GM11168 (cell line): Measurements from ENCODE around the gene ST3GAL5.

Experiments
- in situ Hi-C: fragments of 300-500 bp; cut with MboI; formaldehyde crosslinking; loops from one replicate; pipeline ENCODE4 v1.12.0; 2022; ENCODE audit warnings: low sequenced_read_pairs; ENCODE audit not compliant: unreplicated experiment

The ST3GAL5 gene

DNA sequence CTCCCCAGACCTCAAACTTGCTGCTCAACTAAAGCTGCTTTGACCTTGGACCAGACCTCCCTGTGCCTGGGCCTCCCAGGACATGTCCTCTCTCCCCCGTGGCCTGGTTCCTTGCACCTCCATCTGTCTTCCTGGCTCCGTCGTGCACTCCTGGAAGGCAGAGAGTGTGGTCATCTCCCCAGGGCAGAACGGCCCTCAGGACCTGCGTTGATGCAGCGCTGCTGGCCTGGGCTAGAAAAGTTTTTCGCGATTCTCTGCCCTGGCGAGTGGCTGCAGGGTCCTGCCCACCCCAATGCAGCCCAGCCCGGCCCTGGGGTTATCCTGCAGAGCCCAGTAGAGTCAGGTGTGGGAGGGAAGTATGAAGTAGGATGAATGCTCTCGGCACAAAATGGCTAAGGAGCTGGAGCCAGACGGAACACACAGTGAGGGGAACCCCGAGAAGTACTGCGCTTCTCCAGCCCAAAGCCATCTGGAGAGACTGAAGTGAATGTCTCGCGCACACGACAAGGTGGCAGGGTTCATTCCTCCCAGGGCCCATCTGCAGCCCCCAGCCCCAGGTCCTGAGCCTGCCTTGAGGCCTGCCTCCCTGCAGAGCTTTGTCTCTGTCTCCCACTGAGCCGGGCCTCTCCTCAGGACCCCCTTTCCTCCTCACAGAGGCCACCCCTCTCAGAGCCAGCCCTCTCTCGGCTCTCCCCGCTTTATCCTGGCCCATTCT, 93.3 kb downstream of the ST3GAL5 start:
- in situ Hi-C loops, result no loop called here

DNA sequence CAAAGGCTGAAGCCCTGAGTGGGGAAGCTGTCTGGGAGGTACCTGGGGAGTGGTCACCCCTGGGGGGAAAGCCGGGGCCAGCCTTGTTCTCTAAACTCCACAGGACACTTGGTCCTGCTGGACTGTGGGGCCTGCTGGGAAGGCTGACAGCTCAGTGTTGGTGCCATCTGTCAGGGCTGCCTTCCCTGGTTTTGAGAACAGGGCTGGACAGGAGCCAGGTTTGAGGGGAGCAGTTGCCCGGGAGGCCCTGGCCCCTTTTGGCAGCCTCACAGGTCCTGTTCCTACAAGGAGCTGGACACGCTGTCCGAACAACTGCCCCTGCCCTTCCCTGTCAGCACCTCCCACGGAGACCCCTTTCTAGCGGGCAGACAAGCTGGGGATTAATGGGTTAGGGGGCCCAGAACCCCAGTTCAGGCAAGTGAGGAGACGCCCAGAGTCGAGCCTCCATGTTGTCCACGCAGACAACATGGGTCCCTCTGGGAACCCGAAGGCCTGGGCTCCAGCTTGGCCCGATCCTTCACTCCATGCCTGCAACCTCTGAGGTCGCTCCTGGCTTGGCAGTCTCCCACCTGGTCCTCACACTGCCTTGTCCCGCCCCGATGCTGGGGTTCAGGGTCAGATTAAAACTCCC, 94.2 kb downstream of the ST3GAL5 start:
- in situ Hi-C loops, result no loop called here

DNA sequence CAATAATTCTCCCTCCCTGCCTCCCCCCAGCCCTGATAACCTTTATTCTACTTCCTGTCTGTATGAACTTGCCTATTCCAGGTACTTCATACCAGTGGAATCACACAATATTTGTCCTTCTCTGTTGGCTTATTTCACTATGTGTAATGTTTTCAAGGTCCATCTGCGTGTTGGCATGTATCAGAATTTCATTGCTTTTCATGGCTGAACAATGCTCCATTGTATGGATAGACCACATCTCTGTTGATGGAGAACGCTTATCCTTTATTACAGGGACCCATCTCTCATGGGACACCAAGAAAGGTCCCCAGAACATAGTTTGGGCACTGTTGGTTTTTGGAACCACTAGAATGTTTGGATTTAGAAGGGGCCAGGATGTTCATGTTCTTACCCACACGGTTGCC, 94.8 kb downstream of the ST3GAL5 start:
- in situ Hi-C loops, result no loop called here

DNA sequence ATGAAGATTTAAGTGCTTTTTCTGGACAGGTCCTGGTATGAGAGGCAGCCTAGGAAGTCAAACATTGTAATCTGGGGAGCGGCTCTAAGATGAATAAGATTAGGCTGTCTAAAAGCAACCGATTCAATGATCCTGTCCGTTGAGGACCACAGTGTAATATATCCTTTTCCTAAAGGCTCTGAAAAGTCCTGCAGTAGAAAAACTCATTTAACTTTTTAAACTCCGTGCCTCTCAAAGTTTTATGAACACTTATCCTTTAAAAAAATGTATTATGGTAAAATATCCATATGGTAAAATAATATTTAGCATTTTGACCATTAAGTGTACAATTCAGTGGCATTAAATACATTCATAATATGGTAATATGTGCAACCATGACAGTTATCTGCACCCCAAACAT, 95.2 kb downstream of the ST3GAL5 start:
- in situ Hi-C loops, result no loop called here

DNA sequence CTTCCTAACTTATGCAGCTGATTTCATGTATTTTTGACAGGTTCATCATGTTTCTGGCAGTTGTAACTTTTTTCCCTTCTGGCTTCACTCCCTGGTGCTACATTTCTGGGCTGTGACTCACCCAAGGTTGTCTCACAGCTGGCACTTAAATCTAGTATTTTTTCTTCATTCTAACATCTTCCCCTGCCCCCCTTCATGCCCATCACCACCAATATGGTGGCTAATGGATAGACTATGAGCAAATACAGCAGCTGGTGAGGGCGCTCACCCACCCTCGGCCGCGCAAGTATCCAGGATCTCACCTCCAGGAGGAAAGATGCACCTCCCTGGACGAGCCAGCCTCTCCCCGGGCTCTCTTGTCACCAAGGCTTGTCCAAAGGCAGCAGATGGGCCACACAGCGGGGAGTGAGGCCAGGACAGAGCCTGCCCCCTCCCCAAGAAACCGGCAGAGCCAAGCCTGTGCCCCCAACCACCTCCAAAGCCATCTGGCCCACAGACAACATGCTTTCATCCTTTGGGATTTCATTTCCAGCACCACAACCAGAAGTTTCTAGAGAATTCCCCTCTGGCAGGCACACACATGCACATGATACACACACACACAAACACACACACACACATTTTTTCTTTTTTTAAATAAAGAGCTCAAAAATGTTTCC, 95.9 kb downstream of the ST3GAL5 start:
- in situ Hi-C loops, result no loop called here

DNA sequence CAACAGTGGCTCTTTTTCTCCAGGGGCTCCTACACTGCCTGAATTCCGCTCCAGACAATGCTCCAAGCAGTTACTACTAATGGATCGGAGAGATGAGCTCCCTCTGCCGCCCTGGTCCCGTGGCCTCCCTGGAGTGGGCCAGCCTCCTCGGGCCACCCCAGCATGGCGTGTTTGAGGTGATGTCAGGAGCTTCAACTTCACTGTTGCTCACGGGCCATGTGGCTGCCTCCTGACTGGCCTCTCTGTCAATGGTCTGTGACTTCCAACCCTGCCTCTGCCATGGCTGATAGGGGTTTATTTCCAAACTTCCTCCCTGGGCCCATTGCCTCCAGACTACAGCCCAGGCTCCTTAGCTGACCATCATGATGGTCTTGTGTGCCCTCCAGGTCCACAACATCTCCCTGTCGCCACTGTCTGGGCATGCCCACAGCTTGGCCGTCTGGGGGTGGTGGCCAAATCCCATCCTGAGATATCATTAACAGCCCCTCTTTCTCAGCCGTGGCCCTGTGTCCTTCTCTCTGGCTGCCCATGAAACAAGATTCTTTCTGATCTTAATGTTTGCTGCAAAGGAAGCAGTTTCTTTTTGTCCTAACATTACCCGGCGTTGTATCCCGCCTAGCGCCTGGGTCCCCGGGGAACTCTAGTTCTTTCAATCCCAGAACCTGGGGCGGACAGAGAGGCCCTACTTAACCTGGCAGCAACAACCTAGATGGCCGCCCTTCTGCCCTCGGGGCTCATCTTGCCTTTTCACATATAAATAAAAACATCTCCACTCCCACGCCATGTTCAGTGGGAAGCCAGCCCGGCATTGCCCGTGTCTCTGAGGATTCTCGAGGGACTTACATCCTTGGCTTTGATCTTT, 96.9 kb downstream of the ST3GAL5 start:
- in situ Hi-C loops, result no loop called here

DNA sequence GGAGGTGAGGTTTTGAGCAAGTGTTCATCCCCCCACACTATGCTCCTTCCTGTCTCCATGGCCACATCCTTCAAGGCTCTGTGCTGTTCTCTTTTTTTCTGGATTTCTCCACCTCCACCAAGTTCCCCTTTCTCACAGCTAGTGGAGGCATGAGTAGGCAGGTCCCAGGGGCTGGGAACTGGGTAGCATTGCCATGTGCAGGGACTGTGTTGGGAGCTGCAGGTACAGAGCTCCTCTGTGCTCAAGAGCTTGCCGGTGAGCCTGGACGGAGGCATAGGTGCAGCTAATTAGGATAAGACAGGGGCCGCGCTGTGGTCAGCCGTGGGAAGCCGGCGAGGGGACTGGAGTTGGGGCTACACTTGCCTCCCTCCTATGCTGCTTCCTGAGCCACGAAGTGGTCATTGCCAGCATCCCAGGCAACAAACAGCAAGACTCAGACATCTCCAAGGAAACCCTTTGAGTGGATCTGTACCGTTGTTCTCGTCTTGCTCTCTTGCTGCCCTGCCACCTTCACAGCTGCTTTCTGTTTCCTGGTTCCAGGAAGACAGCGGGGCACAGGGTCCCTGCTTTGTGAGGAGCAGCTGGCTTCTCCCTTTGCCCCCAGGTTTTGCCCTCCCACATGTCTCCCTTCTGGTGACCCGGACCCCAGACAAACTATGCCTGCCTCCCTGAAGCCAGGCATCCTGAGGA, 98.1 kb downstream of the ST3GAL5 start:
- in situ Hi-C loops, result no loop called here

DNA sequence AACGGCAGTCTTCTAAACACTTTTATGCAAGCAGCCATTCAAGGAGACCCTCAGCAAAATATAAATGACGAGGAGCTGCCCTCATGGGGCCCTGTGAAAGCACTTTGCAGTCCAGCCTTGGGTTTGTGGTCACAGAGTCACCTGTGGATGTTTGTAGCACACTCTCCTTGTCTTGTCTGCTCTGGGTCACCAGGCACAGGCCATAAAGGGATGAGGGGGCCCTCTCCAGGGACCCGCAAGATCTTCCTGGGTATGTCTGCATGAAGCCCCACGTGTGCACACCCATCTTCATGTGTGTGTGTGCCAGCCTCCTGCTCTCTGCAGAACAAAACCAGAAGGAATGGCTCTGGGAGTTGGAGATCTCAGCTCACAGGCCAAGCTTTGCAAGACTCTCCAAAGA, 98.8 kb downstream of the ST3GAL5 start:
- in situ Hi-C loops, result no loop called here

DNA sequence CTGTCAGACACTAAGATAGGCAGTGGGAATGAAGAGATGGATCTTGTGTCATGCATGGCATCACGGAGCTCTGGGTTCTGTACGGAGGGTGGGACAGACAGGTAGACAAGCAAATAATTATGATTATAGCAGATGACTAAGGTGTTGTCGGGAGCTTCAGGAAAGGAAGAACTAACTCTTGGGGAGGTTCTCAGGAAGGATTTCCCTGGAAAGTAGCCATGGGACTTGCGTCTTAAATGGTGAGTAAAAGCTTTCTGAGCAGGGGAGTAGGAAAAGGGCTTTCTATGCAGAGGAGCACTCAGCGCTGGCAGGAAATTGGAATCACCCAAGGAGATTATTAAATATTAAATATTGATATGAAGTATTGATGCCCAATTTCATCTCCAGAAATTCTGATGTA, 99.5 kb downstream of the ST3GAL5 start:
- in situ Hi-C loops, result no loop called here

DNA sequence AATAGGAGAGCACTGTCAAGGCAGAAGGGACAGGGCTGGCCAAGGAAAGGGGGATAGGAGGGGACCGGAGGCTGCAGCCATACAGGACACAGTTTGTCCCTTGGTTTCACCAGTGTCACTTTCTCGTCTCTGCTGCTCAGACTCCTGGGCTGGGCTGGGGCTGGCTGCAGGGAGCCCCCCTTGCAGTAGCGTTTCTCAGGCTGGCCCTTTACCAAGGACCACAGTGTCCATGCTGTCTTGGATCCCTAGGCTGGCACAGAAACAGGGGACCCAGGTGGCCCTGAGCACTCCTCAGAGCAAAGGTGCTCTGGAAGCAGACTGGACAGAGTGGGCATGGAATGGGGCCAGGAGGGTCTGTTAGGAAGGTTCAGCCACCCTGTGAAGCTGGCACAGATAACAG, 100.2 kb downstream of the ST3GAL5 start:
- in situ Hi-C loops, result no loop called here

DNA sequence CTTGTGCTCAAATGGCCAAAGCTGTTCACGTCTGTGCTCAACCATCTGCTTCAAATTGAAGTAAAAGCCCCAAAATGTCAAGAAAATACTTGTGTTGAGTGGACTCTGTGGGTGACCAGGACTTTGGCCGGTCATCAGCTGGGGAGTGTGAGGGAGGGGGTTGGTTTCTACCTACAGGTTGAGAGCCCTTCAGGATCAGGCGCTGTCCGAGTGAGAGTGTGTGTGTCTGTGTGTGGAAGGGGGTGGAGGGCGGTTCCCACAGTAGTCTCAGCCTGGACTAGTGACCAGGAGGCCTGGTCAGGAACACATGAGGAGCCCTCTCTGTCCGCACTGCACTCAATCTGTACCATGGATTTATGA, 100.8 kb downstream of the ST3GAL5 start:
- in situ Hi-C loops, result no loop called here

DNA sequence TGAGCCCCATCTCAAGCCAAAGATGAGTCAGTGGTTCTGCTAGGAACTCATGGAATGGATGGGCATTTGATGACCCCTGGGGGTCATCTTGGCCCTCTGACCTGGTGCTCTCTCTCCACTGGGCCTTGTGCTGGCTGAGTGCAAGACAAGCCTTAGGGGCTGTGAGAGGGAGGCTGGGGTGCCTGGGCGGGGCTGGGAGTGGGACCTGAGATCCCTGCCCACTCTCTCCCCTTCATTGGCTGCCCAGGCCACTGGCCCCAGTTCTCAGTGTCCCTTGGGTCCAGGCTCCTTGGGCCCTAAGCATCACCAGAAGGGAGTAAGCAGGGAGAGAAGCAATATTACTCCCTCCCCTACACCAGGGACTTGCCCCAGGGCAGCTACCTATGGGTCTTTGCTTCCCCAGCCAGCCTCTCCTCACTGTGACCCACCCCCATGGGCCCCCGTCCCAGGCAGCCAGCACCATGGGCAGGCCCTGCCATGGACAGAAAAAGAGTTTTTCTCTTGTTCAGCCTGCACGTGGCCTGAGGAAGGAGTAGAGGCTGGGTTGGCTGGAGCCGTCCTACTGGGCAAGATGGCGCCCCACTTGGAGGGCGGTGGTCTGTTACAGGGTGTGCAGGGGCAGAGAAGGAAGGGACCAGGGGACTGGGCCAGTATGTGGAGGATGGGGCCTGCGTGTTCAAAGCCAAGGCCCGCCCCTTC, 101.4 kb downstream of the ST3GAL5 start:
- in situ Hi-C loops, result no loop called here
